ENCODE measurements around the gene MAP3K19. TPM values are rescaled to one million over a fixed set of nuclear protein-coding genes. Genes with fewer than 3 reads are reported as not detected.
"Not testable (repeated sequence)": the region's sequence is repeated elsewhere in the genome, so short reads cannot be mapped to it uniquely, and the experiment has no call there.

The MAP3K19 gene
- total RNA-seq, 2 donors from 2014 or later: not detected

DNA sequence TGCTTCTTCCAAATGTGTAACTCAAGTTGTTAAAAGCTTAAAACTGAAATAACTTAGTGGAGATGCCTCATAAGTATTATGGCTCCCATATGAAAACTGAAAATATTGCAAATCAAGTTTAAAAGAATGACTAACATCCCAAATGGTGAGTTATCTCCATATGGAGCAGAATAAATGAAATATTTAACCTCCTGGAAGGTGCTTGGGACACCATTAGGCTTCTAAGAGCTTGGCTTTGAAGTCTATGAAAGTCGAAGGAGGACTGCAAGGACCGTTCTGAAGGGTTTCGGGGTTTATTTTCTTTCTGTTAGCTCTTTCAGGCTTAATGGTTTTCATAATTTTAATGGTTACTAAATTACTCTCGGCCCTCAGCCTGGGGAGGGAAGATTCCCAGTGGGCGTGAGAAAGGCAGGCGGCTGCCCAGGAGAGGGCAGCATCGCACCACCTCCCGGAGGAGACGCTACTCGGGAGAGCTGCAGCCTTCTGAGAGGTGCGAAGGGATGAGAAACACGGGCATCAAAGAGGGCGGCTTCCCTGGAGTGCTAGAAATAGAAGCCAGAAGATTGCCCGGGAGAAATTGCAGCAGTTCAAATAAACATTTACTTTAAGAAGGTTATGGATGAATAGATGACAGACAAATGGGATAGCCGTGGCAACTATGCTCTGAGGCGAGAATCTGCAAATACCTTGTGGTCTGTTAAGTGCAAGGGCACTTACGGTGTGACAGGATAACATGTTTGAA is 43.1 kb downstream of the MAP3K19 start:
- ATAC-seq (peak; percentile 99), DNase-seq (peak; percentile 75)
- intact Hi-C loops (cut with DNase I): loop anchor here in 1 of 2 donors (5.0 to 10.0 kb wide), 2 partner anchors 141 to 708 kb away; no protein-coding TSS in a partner anchor

DNA sequence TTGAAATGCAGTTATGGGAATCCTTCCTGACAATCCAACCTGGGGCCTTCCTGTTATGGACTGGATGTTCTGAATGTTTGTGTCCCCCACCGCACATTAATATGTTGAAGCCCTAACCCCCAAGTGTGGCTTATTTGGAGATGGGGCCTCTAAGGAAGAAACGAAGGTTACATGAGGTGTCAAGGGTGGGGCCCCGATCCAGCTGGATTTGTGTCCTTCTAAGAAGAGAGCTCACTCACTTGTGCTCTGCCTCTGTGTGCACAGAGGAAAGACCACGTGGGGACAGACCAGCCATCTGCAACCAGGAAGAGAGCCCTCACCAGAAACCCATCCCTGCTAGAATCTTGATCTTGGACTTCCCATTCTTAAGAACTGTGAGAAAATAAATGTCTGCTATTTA is 44.4 kb downstream of the MAP3K19 start:
- intact Hi-C loops (cut with DNase I): loop anchor here in 1 of 2 donors (5.0 to 10.0 kb wide), 2 partner anchors 142 to 709 kb away; no protein-coding TSS in a partner anchor
- ATAC-seq: no peak
- DNase-seq: no peak

DNA sequence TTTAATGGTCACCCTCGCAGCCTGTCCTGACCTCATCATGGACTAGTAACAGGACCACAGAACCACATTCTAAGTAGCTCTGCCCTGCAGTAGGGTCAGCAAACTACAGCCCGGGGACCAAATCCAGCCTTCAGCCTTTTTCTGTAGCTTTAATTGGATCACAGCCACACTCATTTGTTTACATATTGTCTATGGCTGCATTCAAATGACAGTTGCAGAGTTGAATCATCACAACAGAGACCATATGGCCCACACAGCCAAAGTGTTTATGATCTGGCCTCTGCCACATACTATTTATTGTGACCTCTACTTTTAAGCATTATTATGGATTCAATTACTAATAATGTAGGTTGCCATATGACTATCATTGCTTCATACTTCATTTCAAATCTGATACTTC is 47.7 kb downstream of the MAP3K19 start:
- ATAC-seq (no peak), DNase-seq (no peak)
- intact Hi-C loops (cut with DNase I): no loop called here

DNA sequence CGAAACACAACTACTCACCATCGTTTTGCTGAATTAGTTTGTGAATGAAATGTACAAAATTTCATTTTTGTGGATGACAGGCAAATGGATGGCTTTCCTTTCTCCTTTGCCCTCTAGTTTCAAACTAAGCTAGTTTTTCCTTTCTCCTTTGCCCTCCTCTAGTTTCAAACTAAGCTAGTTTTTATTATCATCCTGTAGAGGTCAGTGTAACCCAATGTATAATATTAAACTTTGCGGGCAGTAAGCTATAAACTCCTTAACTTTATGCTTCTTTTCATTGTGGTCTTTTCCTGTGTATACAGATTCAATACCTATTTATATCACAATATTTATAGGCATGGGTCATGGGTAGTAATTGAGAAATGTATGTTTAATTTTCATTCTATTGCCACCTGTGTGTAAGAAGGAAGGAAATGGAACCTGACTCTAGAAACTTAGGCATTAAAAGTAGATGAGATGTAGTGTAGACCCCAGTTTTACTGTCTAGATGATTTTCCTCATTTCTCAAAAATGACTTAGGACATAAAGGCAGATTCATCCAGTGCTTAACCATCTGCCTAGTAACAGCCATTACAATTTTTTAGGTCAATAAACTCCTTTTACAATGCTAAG is 58.1 kb downstream of the MAP3K19 start:
- intact Hi-C loops (cut with DNase I): loop anchor here in 1 of 2 donors (10.0 kb wide), 1 partner anchor 736 kb away; no protein-coding TSS in a partner anchor
- no peak for DNase-seq
- ATAC-seq: peak; percentile 45 to 70

DNA sequence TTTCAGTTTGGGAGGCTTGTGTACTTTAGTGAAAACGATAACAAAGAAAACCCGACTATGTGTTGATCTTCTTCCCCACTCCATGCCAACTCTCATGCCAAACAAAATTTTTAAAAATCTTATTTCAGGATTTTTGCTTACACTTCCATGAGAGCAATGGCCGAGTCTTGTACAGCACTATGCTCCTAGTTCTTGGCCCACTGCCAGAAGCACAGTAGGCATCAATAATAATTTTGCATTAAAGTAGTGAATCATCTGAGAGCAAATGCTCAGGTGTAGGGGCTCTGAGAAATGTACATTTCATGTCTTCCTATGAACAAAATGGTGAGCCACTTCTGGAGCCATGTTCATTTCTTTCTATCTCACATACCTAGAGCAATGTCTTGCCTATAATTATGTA is 62.2 kb downstream of the MAP3K19 start:
- DNase-seq (no peak), ATAC-seq (no peak)
- intact Hi-C loops (cut with DNase I): loop anchor here in 1 of 2 donors (10.0 kb wide), 1 partner anchor 740 kb away; no protein-coding TSS in a partner anchor

DNA sequence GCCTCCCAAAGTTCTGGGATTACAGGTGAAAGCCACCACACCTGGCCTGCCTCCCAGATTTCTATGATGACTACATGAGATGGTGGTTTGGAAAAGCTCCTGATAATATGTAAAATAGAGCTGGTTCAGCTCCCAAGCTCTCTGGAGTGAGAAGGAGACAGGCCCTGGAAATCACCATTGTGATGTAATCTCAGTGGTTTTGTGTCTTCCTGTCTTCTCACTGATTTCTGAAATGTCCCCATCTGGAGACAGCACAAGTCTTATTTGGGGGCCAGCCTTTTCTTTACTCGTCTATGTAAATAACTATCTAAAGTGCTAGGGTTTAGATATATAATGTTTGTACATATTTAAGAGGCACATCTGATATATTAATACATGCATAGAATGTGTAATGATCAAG is 64.6 kb downstream of the MAP3K19 start:
- intact Hi-C loops (cut with DNase I): loop anchor here in 1 of 2 donors (10.0 kb wide), 1 partner anchor 742 kb away; no protein-coding TSS in a partner anchor

DNA sequence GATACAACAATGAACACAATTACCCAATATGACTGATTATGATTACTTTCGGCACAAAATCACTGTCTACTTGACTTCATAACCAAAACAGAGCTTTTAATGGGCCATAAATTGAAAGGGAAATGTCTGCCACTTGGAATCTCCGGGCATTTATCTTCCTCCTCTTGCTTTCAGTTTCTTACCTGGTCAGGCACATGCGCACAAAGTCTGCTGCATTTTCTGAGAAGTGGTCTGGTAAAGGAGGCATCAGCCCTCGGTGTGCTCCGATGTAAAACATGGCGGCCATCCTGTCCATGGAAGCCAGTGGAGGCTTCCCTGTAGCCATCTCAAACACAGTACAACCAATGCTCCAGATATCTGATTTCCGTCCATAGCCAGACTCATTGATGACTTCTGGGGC is 66.6 kb downstream of the MAP3K19 start:
- ATAC-seq (no peak), DNase-seq (no peak)
- intact Hi-C loops (cut with DNase I): loop anchor here in 1 of 2 donors (10.0 kb wide), 1 partner anchor 744 kb away; no protein-coding TSS in a partner anchor

More for the DNA sequence above, 64.6 kb downstream of the MAP3K19 start:
- ATAC-seq (no peak), DNase-seq (no peak)

DNA sequence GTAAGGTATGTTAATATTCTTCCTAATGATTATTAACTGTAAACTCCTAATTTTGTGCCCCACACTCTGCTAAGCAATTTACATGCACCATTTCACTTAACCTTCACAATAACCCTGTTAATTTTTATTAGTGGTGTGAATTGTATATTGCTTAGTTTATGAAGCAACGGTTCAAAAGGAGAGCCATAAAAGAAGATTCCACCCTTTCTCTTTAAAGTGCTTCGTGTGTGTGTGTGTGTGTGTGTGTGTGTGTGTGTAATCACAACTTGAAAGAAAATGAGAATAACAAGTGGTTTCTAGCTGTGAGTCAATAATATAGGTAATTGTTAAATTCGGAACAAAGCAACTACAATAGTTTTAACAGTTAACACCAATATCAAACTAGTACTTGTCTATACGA is 68.0 kb downstream of the MAP3K19 start:
- intact Hi-C loops (cut with DNase I): no loop called here
- DNase-seq (no peak), ATAC-seq (no peak)

DNA sequence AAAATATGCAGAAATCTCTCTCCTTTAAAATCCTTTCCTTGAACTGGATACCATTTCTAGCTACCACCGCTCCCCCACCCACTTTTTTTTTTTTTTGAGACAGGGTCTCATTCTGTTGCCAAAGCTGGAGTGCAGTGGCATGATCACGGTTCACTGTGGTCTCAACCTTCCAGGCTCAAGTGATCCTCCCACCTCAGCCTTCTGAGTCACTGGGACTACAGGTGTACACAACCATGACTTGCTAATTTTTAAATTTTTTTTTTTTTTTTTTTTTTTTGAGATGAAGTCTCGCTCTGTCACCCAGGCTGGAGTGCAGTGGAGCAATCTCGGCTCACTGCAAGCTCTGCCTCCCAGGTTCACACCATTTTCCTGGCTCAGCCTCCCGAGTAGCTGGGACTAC is 70.1 kb downstream of the MAP3K19 start:
- DNase-seq; ATAC-seq; intact Hi-C loops (cut with DNase I): not testable (repeated sequence)

DNA sequence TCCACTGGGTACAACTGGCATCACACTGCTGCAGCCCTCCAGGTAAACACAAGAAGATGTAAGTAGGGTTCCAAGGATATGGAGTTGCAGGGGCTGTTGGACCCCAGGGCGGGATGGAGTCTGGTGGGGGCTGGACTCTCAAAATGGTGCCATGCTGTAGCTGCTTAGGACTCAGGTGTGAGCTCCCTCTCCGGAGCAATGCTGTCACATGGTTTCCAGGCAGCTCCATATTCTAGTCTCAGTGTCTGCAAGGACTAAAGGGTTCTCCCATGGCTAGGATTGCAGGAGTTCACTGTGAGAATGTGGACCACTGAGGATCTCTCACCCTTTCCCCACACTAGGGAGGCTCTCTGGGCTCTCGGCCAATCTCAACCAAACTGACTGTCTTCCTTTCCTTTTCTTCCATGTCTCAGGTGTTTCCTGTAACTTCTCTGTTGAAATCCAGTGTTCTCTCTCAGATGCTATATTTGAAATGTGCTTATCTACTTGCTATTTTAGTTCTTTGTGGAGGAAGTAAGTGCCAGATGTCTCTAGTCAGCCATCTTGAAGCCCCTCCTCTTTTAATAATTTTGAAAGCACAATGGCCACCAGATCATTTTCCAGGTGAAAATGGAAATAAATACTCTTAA is 71.1 kb downstream of the MAP3K19 start:
- intact Hi-C loops (cut with DNase I): no loop called here
- ATAC-seq: peak in 1 of 2 donors; percentile 19
- DNase-seq: no peak

DNA sequence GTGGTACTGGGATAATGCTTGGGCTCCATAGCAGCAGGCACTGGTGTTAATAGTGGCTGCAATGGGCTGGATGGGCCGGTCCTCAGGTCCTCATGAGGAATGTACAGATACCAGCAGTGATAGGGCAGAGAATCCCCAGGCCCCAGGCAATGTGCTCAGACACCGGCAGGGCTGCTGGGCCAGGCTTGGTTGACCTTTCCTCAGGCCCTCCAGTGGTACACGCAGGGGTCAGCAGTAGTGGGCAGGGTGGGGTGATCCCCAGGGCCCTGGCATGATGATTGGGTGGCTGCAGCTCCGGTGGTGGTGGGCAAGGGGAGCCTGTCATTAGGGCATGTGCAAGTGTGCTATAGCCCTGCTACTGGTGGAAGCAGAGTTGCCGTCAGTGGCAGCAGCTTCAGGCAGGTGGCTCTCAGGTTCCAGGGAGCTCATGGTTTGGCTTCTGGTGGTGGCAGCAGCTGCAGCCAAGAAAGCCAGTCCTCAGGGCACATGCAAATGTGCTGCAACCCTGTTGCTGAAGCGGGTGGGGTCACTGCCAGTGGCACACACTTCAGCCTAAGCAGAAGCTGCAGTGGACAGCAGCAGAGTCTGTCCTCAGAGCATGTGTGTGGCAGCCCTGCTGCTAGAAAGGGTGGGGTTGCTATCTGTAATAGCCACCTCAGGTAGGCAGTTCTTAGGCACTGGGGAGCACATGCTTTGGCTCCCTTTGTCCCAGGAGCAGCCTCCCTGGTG is 71.8 kb downstream of the MAP3K19 start:
- intact Hi-C loops (cut with DNase I): no loop called here
- DNase-seq (no peak), ATAC-seq (no peak)

DNA sequence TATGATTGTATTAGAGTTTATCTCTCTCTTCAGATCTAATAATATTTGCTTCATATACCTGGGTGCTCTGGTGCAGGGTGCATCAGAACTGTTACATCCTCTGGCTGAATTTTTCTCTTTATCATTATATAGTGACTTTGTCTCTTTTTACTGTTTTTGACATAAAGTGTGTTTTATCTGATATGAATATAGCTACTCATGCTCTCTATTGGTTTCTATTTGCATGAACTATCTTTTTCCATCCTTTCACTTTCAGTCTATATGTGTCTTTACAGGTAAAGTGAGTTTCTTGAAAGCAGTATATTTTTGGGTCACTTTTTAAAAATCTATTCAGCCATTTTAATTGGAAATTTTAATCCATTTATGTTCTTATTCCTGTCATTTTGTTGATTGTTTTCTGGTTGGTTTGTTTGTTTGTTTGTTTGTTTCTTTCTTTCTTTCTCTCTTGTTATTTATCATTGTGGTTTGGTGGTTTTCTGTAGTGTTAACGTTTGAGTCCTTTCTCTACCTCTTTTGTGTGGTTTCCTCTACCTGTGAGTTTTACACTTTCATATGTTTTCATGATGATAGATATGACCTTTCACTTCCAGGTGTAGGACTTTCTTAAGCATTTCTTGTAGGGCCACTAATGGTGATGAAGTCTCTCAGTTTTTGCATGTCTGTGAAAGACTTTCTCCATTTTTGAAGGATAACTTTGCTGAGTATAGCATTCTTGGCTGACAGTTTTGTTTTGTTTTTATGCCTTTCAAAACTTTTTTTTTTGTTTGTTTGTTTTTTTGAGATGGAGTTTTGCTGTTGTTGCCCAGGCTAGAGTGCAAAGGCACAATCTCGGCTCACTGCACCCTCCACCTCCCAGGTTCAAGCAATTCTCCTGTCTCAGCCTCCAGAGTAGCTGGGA is 73.8 kb downstream of the MAP3K19 start:
- DNase-seq: no peak
- no peak for ATAC-seq
- intact Hi-C loops (cut with DNase I): no loop called here

DNA sequence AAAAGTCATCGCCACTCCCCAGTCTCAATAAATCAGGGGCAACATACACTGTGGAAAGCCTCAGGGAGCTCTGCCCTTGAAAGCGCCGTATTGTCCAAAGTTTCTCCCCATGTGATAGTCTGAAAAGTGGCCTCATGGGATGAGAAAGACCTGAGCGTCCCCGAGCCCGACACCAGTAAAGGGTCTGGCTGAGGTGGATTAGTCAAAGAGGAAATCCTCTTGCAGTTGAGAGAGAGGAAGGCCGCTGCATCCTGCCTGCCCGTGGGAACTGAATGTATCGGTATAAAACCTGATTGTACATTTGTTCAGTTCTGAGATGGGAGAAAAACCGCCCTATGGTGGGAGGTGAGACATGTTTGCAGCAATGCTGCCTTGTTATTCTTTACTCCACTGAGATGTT is 80.1 kb downstream of the MAP3K19 start:
- DNase-seq; ATAC-seq; intact Hi-C loops (cut with DNase I): not testable (repeated sequence)

DNA sequence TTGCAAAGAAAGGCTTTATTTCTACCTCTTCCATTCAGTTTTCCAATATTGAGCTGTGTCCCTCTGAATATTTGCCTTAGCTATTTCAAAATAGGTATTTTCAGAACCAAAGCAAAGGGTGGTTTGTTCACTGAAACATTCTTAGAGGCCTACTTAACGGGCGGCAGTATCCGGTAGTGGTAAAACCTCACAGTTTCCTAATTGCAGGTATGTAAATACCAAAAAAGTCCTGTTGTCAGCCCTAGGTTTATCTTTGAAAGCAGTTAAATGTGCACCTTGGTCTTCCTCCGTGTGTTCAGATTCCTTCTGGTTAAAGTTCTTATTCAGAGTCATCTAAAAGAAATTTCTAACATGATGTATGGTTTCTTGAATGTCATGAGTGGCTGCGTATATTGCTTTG is 89.8 kb downstream of the MAP3K19 start:
- no peak for ATAC-seq
- no peak for DNase-seq

DNA sequence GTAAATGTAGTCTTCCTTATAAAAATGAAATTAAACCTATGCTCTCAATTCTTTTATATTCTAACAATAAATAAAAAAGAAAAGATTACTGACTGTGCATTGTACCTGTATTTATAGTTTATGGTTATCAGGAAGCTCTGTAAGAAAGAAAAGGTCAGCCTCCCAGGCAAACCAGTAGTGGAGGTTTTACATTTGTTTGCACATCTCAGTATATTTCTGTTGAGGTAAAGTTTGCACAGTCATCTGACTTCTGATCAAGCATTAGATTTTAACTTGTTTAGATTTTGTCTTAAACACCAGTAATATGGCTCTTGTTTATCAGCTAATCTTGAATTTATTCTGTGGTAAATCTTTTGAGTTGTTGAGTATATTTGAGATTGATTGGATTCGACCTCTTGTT is 91.5 kb downstream of the MAP3K19 start:
- DNase-seq (no peak), ATAC-seq (no peak)
- intact Hi-C loops (cut with DNase I): no loop called here

More for the DNA sequence above, 89.8 kb downstream of the MAP3K19 start:
- intact Hi-C loops (cut with DNase I): no loop called here

DNA sequence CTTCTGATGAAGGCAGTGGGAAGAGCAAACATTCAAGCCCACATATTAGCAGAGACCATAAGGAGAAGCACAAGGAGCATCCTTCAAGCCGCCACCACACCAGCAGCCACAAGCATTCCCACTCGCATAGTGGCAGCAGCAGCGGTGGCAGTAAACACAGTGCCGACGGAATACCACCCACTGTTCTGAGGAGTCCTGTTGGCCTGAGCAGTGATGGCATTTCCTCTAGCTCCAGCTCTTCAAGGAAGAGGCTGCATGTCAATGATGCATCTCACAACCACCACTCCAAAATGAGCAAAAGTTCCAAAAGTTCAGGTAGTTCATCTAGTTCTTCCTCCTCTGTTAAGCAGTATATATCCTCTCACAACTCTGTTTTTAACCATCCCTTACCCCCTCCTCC is 93.2 kb downstream of the MAP3K19 start:
- DNase-seq (no peak), ATAC-seq (no peak)
- intact Hi-C loops (cut with DNase I): no loop called here

DNA sequence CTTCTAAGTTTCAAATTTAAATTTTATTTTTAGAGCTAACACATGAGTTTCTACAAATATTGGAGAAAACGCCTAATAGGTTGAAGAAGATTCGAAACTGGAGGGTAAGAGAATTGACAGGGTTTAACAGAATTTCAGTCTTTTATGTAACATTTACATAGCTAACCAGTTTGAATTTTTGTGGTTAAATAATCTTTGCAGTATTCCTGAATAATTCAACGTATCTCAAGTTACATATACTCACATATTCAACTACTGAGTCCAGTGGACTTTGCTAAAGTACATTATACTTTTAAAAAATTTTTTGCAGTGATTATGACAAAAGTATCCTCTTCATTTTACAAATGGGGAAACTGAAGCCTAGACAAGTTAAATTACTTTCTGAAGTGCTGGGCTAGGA is 94.6 kb downstream of the MAP3K19 start:
- intact Hi-C loops (cut with DNase I): no loop called here
- DNase-seq: no peak
- no peak for ATAC-seq

DNA sequence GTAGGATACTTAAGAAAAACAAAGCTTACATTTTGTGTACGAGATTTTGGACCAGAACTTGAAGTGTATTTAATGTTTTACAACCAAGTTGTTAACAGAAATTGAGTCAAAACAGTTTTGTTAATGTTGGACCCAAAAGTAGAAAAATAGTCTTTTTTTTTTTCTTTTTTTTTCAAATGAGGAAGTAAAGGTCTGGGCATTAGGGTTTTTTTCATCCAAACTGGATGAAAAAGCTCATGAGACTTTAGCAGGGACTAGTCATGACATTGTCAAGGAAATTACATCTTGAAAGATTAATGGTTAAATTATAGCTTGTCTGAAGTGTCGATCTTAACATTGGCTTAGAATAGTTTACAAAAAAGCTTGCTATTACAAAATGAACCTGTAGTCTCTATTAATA is 96.4 kb downstream of the MAP3K19 start:
- ATAC-seq: no peak
- DNase-seq: no peak
- intact Hi-C loops (cut with DNase I): no loop called here

All from left cardiac atrium (tissue), 4 donors.